Endothelial cell of umbilical vein (primary cell): ENCODE data around the gene SVIL. TPM values are rescaled to one million over a fixed set of nuclear protein-coding genes. Genes with fewer than 3 reads are reported as not detected.

Experiments used
- BruUV-seq: library from RNA; stranded (reverse); fragments of 400-500 nt; replicated peaks from 2 replicates; lab custom pipeline; 2021; lab: Mats Ljungman, UMichigan
- CTCF ChIA-PET: fragments of 300-600, 350-600 bp; sonication (Branson Sonifier 250); formaldehyde crosslinking; loops from one replicate; lab custom pipeline; 2021; ENCODE audit warnings: antibody characterized with exemption, inconsistent platforms; lab: Charles Lee
- POLR2A ChIA-PET: fragments of 300-600, 350-600 bp; sonication (Branson Sonifier 250); formaldehyde crosslinking; loops from one replicate; lab custom pipeline; 2021; ENCODE audit warnings: antibody characterized with exemption, inconsistent platforms; lab: Charles Lee
- DNase-seq: peaks from one replicate; pipeline ENCODE4 v3.0.0-alpha.2; 2011; ENCODE audit warnings: low read depth, low spot score
- FAIRE-seq: peaks from 2 replicates; lab custom pipeline; 2011; peaks lifted over from hg19 to GRCh38; lab: Jason Lieb, UNC
- H2AFZ ChIP-seq: 2 replicates; pipeline ENCODE4 v1.6.0; 2012; ENCODE audit warnings: low read depth, low read length, control low read depth, inconsistent platforms
- H3K27ac ChIP-seq: 2 replicates; pipeline ENCODE4 v1.5.1; 2011; ENCODE audit warnings: low read depth, mild to moderate bottlenecking, control low read depth, low read length, moderate library complexity; ENCODE audit not compliant: insufficient read depth
- H3K27me3 ChIP-seq, 2 experiments: 2 replicates each; pipeline versions ENCODE4 v1.6.0 to v1.6.1; 2011; ENCODE audit warnings: low read length in 2 of 2, mixed read lengths in 1 of 2; ENCODE audit not compliant: control insufficient read depth in 2 of 2, insufficient read depth in 2 of 2
- H3K36me3 ChIP-seq, 2 experiments: 2 replicates in 1 of 2; 3 replicates in 1 of 2; pipeline ENCODE4 v1.5.1; 2011; ENCODE audit warnings: low read length in 2 of 2, mild to moderate bottlenecking in 1 of 2, moderate library complexity in 1 of 2; ENCODE audit not compliant: control insufficient read depth in 2 of 2, insufficient read depth in 2 of 2; ENCODE audit errors: extremely low read depth in 1 of 2
- H3K4me1 ChIP-seq: 3 replicates; pipeline ENCODE4 v1.5.1; 2011; ENCODE audit warnings: mild to moderate bottlenecking, low read length; ENCODE audit not compliant: control insufficient read depth, insufficient read depth; ENCODE audit errors: extremely low read depth
- H3K4me2 ChIP-seq: 2 replicates; pipeline ENCODE4 v1.6.1; 2011; ENCODE audit warnings: low read length, control low read depth, mixed read lengths; ENCODE audit not compliant: insufficient read depth
- H3K4me3 ChIP-seq, 3 experiments: fragments of 200-600 bp in 1 of 3; sonication (generic), shearing (Covaris generic) in 1 of 3; replicated peaks in 1 of 3; 2 replicates each; pipeline ENCODE4 v1.5.1; 2011 to 2016; ENCODE audit warnings: control low read depth in 3 of 3, low read length in 3 of 3, mild to moderate bottlenecking in 2 of 3, inconsistent platforms in 1 of 3, low read depth in 1 of 3, moderate library complexity in 1 of 3; ENCODE audit not compliant: insufficient read depth in 1 of 3
- H3K79me2 ChIP-seq: 2 replicates; pipeline ENCODE4 v1.6.0; 2012; ENCODE audit warnings: low read length, inconsistent platforms; ENCODE audit not compliant: control insufficient read depth, insufficient read depth
- H3K9ac ChIP-seq: replicated peaks from 2 replicates; pipeline ENCODE3; 2011; ENCODE audit warnings: low read length, control low read depth; ENCODE audit not compliant: insufficient read depth; ENCODE audit errors: extremely low read depth
- H3K9me1 ChIP-seq: replicated peaks from 3 replicates; pipeline ENCODE4 v1.6.0; 2011; ENCODE audit warnings: mild to moderate bottlenecking, low read length; ENCODE audit not compliant: control insufficient read depth, insufficient read depth; ENCODE audit errors: extremely low read depth
- H3K9me3 ChIP-seq: replicated peaks from 2 replicates; pipeline ENCODE4 v1.5.1; 2012; ENCODE audit warnings: low read length, inconsistent platforms; ENCODE audit not compliant: control insufficient read depth, insufficient read depth
- H4K20me1 ChIP-seq: replicated peaks from 2 replicates; pipeline ENCODE3; 2011; ENCODE audit warnings: mild to moderate bottlenecking, low read length; ENCODE audit not compliant: control insufficient read depth, insufficient read depth; ENCODE audit errors: extremely low read depth
- FOS ChIP-seq: IDR thresholded peaks from 2 replicates; pipeline ENCODE4 v1.6.1; 2011; ENCODE audit warnings: mild to moderate bottlenecking, low read length, moderate library complexity, borderline replicate concordance; ENCODE audit not compliant: insufficient read depth
- GATA2 ChIP-seq: IDR thresholded peaks from 2 replicates; pipeline ENCODE4 v1.7.0; 2011; ENCODE audit warnings: low read depth, mild to moderate bottlenecking, moderate library complexity, mixed read lengths, low read length; ENCODE audit not compliant: insufficient read length, insufficient read depth
- JUN ChIP-seq: IDR thresholded peaks from 2 replicates; pipeline ENCODE4 v1.6.1; 2011; ENCODE audit warnings: borderline replicate concordance, low read depth; ENCODE audit not compliant: insufficient read length, insufficient read depth
- MYC ChIP-seq: IDR thresholded peaks from one replicate; pipeline ENCODE4 v1.6.1; 2011; ENCODE audit warnings: mild to moderate bottlenecking, low read depth, low read length
- POLR2AphosphoS5 ChIP-seq: IDR thresholded peaks from 2 replicates; pipeline ENCODE4 v1.6.1; 2012; ENCODE audit warnings: low read depth, mild to moderate bottlenecking, control low read depth, low read length, moderate library complexity; ENCODE audit not compliant: insufficient read depth
- dilution Hi-C: fragments of 300-500 bp; cut with MboI; formaldehyde crosslinking; loops from one replicate; pipeline ENCODE4 v1.15.0; 2019; ENCODE audit warnings: low sequenced_read_pairs; ENCODE audit not compliant: extremely low pct_ligation_motif_present
- intact Hi-C: fragments of 100-400 bp; cut with micrococcal nuclease; formaldehyde crosslinking; loops from one replicate; pipeline ENCODE4 v1.10.0; 2022
- polyA plus RNA-seq, 4 experiments: library from polyadenylated mRNA; depleted of rRNA in 3 of 4; stranded (reverse) in 3 of 4; unstranded in 1 of 4; fragments of >200 nt; gene quantifications; 2 replicates each; pipeline versions ENCODE4 v1.2.1 to v1.2.3, GENCODE V29; 2011 to 2012; ENCODE audit warnings: missing spikeins in 1 of 4
- total RNA-seq: library from RNA; stranded (reverse); gene quantifications from 2 replicates; pipeline ENCODE4 v1.2.3, GENCODE V29; 2021
- TF ChIP-seq, protein P1 (sequence below): IDR thresholded peaks from 2 replicates; pipeline ENCODE4 v1.6.1; 2011; ENCODE audit not compliant: insufficient read depth, insufficient read length

Gene SVIL
- total and polyA plus RNA-seq, 2 donors (not counting 3 experiments of a cell fraction or from before 2014, with no cell fraction given), result 22.6 to 70.7 TPM

DNA sequence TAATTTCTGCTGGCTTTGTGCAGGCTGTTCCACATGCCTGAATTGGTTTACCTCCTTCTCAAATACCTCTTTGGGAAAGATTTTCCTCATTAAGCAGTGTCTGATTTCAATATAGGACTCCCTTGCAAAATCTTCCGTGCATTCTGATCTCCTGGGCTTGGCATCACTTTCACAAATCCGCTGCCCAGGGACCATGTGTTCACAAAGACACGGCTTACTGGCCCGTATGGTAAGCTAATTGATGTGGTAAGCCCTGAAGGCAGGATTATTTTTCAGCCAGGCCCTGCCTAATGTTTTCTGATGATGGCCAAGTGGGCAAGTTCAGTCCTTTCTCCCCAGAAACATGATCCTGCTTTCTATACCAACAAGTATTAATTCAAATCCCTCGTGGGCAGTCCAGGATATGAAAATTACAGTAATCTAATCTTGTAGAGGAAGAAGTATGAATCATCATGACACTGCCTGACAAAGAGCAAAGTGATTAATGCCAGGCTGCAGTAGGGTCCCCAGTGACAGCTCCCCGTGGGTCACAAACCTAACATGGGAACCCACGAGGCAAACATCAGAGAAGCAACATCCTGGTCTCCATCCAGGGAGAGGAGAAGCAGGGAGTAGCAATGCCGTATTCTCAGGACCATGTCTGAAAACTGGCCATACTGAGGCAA, 11.6 kb upstream of the SVIL start:
- no TSS peak for BruUV-seq
- TF ChIP-seq, protein P1, sequence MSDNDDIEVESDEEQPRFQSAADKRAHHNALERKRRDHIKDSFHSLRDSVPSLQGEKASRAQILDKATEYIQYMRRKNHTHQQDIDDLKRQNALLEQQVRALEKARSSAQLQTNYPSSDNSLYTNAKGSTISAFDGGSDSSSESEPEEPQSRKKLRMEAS, result no peak
- TF ChIP-seq GATA2 (peak; percentile 78), POLR2AphosphoS5 (peak; percentile 48), MYC (no peak), FOS (peak; percentile 84), JUN (peak; percentile 47)
- Histone ChIP-seq H3K79me2 (peaks cover 2% of the 10 kb centered on the region), H3K27me3 (no peaks in the 10 kb centered on the region), H3K4me1 (peaks cover 35% of the 10 kb centered on the region), H3K9me3 (no peaks in the 10 kb centered on the region), H4K20me1 (no peaks in the 10 kb centered on the region), H3K27ac (peak overlapping the region; percentile 16), H3K4me2 (peak overlapping the region; percentile 37), H3K36me3 (peaks cover 0 to 8% of the 10 kb centered on the region in 2 experiments), H2AFZ (no peak overlapping the region), H3K4me3 (no peak overlapping the region), H3K9me1 (no peaks in the 10 kb centered on the region), H3K9ac (peak overlapping the region; percentile 4)
- intact Hi-C loops (no loop called here), dilution Hi-C loops (no loop called here)
- CTCF ChIA-PET, result interaction anchor here (1.2 to 1.5 kb wide), 4 partner anchors 9 to 133 kb away, joined by 3 to 5 read pairs (median 4); partner anchors contain the start of gene SVIL
- FAIRE-seq (peak; percentile 75), DNase-seq (peak; percentile 41)
- POLR2A ChIA-PET, result no interaction called here
